HG03457 (cell line): ENCODE results near the gene SMURF2.
"Not testable (repeated sequence)": the region's sequence is repeated elsewhere in the genome, so short reads cannot be mapped to it uniquely, and the experiment has no call there.

ENCODE experiments used
- ATAC-seq: cut with Tn5 transposase; IDR thresholded peaks from one replicate; pipeline ENCODE4 v1.9.1; 2021; ENCODE audit warnings: moderate number of reproducible peaks; ENCODE audit not compliant: unreplicated experiment

Gene SMURF2

GRCh38 chr17:64632606-64633005 is 29.5 kb downstream of the SMURF2 start:
- no peak for ATAC-seq

DNA sequence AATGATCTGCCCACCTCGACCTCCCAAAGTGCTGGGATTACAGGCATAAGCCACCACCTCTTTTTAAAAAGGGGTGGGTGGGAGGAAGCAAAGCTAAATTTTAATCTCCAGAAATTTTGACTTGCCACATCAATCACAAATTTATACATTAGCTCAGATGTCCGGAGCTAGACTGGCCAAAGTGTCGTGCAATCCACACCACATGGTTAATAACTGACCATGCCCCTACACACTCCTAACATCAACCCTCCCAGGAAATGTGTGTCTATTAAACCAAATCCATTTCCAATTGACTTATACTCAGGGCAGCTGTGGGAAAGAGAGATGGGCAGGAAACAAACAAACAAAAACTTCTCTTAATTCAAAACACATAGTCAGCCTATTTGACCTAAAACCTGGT is 29.9 kb downstream of the SMURF2 start:
- no peak for ATAC-seq

- ATAC-seq = no peak
These were observed 31.5 kb downstream of the SMURF2 start for GRCh38 chr17:64630309-64631223.

DNA sequence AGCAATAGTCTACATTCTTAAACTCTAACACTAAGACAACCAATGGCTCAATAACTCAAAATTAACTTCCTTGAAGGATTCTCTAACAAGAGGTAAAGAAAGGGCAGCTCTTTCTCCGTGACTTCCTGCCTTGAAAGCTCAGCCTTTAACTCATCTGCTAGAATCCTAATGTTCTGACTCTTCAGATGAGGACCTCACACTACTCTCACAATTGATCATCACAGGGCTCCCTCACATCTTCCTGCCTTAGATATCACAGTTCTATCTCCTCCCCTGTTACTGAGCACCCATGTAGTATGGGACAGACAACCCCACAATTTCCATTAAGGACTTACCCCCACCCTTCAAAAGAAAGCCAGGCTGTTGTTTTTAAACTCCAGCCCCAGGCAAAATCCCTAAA is 33.5 kb downstream of the SMURF2 start:
- no peak for ATAC-seq

DNA sequence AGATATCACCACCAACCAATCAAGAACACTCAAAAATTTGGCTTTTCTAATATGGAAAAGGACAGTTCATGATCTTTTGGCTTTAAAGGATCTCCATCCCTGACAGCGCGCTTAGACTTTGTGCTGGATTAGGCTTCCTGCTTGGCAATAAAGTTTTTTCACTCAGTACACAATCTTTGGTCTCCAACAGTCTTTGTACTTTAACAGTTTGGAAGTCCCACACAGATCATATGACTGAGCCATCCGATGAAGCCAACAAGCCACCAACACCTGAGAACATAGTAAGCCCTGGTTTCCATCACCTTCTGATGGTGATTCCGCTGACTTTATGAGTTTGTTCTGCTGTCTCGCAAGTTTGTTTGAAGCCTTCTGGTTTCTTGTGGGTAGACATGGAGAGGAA is 34.3 kb downstream of the SMURF2 start:
- ATAC-seq = no peak

- no peak for ATAC-seq
These were observed 35.3 kb downstream of the SMURF2 start for GRCh38 chr17:64626827-64627226.

- ATAC-seq = no peak
These were observed 36.6 kb downstream of the SMURF2 start for GRCh38 chr17:64625541-64625940.

DNA sequence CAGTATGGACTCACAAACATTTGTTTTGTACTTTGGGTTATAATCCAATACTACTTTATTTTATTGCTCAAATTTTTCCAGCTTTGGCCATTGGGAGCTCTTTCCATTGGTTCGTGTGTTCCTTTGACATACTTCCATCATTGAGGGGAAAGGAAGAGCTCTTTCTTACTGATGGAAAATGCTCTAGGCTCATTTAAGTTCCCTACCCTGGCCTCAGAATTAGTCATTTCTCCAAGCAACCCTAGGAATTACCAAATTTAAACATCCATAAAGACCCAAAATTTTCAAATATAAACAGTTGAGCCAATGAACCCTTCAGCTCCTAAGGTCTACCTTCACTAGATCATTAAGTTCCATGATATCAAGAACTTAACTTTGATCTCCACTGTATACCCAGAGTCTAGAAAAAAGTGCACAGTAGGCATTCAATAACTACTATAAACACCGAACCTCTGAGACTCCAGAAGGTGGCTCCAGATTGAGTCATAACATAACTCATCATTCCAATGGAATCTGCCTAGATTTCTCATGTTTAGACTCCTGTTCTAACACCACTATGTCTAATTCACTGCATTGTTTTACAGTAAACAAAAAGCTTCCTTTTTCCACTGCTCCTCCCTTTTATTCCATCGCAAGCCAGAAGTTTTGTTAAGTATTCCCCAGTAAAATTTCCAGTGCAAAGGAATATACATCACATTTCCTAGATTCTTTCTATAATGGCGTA is 39.0 kb downstream of the SMURF2 start:
- ATAC-seq = no peak

- no peak for ATAC-seq
These were observed 40.3 kb downstream of the SMURF2 start for GRCh38 chr17:64621772-64622171.

- no peak for ATAC-seq
These were observed 43.3 kb downstream of the SMURF2 start for GRCh38 chr17:64618848-64619247.

DNA sequence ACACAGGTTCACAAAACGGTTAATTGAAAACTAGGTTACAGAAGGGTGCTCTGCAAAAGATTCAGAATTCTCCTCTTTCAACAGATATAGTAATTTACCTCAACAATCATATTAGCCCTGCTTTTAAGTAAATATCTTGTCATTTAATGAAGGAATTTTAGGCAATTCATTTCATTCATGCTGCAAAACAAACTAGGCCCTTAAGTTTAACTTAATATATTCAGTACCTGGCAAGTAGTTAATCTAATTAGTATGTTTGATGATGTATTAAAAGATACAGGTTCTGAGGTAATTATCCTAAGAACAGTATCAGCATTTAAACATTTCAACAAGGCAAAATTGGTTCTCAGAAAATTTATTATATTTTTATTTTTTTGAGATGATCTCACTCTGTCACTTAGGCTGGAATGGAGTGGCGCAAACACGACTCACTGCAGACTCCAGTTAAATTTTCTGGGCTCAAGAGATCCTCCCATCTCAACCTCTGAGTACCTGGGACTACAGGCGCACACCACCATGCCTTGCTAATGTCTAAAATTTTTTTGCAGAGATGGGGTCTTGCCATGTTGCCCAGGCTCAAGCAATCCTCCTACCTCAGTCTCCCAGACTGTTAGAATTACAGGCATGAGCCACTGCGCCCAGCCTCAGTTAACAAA is 44.9 kb downstream of the SMURF2 start:
- no peak for ATAC-seq

GRCh38 chr17:64615028-64615677 is 47.0 kb downstream of the SMURF2 start:
- ATAC-seq = no peak

DNA sequence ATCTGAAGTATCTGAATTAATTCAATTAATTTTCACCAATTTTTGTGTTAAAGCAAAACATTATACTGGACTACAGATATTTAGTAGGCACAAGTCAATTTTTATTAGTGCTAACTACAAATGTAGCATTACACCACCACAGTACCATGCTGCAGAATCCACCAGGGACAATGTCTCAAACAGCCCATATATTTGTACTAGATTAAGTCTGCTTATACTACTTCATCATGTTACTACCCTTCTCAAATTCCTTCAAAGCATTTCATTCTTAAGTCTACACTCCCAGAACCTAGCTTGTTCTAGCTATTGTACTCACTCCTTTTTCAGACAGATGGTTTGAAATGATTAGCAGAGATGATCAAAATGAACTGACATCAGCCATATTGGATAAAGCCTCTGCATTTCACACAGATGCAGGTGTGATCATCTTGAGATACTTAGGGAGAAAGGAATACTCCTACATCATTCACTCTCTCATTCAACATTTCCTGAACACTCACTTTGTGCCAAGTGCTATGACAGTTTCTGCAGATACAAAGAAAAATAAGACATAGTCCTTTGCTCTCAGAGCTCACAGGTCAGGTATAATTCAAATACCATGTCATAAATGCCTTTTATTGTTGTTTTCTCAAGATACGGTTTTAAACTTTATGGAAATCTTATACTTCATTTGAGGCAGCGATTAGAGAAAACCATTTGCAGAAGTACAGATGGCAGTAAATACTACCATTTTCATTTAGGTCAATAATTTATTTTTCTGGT is 47.7 kb downstream of the SMURF2 start:
- no peak for ATAC-seq

DNA sequence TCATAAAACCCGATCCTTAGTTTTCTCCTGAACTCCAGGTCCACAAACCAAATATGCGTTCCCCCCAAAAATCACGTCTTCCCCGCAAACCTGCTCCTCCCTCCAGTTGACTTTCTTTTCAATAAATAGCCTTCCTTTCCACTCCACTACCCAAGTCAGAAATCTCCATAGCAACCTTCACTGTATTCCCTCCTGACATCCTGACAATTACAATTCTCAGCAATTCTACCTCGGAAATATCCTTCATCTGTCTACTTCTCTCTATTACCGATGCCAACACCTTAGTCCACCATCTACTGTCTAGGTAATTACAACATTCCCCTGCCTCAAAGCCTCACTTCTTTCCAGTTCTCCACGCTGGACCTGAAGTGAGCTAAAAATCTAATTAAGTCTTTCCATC is 50.7 kb downstream of the SMURF2 start:
- no peak for ATAC-seq

GRCh38 chr17:64610244-64610643 is 51.9 kb downstream of the SMURF2 start:
- ATAC-seq = not testable (repeated sequence)

DNA sequence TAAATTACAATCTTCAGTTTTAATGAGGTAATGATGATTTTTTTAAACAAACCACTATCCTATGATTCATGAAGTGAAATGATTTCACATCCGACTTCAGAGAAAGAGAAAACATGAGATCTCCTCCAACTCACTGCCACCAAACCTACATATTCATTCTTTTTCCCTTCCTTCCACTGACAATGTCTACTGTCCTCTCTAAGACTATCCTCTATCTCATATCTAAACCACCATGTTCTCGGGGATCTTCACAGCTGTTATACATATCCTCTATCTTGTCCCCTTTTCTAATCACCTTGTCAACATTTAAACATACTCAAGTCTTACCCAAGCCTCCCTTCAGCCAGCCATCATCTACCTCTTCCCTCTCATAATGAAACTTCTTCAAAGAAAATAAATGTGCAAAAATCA is 53.5 kb downstream of the SMURF2 start:
- ATAC-seq = no peak

- no peak for ATAC-seq
These were observed 54.1 kb downstream of the SMURF2 start for GRCh38 chr17:64607862-64608565.

- not testable (repeated sequence) for ATAC-seq
These were observed 57.6 kb downstream of the SMURF2 start for GRCh38 chr17:64604532-64604931.

DNA sequence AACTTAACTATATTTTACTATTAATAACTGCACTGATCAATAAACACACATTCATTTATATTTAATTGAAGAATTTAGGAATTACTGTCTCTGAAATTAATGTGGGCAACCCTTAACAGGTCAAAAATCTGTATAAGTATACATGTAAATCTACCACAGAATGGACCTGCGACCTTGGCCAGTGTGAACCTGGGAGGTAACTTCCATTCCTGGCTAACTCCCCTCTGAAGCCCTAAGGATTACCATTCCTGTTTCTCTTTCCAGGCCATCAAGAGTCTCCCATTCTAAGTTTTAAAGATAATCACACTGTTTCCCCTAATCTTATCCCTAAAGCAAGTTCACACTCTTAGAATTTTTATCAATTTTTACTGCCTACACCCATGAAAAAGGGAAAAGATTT is 58.1 kb downstream of the SMURF2 start:
- no peak for ATAC-seq

DNA sequence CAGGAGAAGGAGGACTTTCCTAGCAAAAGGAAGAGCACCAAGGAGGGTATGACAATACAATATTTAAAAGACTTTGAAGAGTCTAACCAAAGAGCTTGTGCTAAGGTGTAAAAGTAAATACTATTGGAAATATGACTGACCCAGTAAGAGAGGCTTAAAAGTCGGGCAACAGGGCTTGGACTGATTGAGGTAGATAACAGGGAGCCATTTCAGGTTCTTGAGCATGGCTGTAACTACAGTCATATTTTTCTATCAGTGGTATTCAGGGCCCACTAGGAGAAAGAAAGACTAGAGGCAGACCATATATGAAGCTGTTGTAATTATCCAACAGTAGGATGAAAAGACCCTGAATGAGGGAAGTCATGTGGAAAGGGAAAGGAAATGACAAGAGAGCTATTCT is 62.3 kb downstream of the SMURF2 start:
- no peak for ATAC-seq
